GM19351 (cell line): ENCODE measurements around the gene IGFBP5.

Experiments used
- ATAC-seq: cut with Tn5 transposase; IDR thresholded peaks from one replicate; pipeline ENCODE4 v1.9.1; 2021; ENCODE audit warnings: mild to moderate bottlenecking, moderate library complexity; ENCODE audit not compliant: unreplicated experiment

IGFBP5 gene

GRCh38 chr2:216650626-216651257 lies 44.6 kb downstream of the IGFBP5 start:
- ATAC-seq, result no peak

- no peak for ATAC-seq
Measured at GRCh38 chr2:216649574-216649973, 45.8 kb downstream of the IGFBP5 start.

- ATAC-seq, result no peak
Measured at GRCh38 chr2:216648105-216648504, 47.2 kb downstream of the IGFBP5 start.

- no peak for ATAC-seq
Measured at GRCh38 chr2:216646116-216646515, 49.2 kb downstream of the IGFBP5 start.

GRCh38 chr2:216645636-216645950 lies 49.8 kb downstream of the IGFBP5 start:
- ATAC-seq, result no peak

GRCh38 chr2:216644842-216645635 lies 50.3 kb downstream of the IGFBP5 start:
- no peak for ATAC-seq

- no peak for ATAC-seq
Measured at GRCh38 chr2:216643986-216644659, 51.2 kb downstream of the IGFBP5 start.

- no peak for ATAC-seq
Measured at GRCh38 chr2:216637472-216637871, 57.9 kb downstream of the IGFBP5 start.

- ATAC-seq, result no peak
Measured at GRCh38 chr2:216636551-216637450, 58.5 kb downstream of the IGFBP5 start.

- no peak for ATAC-seq
Measured at GRCh38 chr2:216635701-216636550, 59.4 kb downstream of the IGFBP5 start.

GRCh38 chr2:216635171-216635570 lies 60.2 kb downstream of the IGFBP5 start:
- no peak for ATAC-seq

- no peak for ATAC-seq
Measured at GRCh38 chr2:216634370-216635148, 60.8 kb downstream of the IGFBP5 start.

GRCh38 chr2:216633616-216634369 lies 61.6 kb downstream of the IGFBP5 start:
- ATAC-seq, result no peak

GRCh38 chr2:216632952-216633615 lies 62.3 kb downstream of the IGFBP5 start, which contains the start of gene IGFBP2:
Gene IGFBP2 (plus strand): TSS chr2:216633420. CDS start chr2:216633524, 104 bp downstream.
- ATAC-seq, result no peak

GRCh38 chr2:216632346-216632951 lies 62.9 kb downstream of the IGFBP5 start:
- no peak for ATAC-seq

GRCh38 chr2:216629784-216630183 lies 65.6 kb downstream of the IGFBP5 start:
- no peak for ATAC-seq

- no peak for ATAC-seq
Measured at GRCh38 chr2:216626875-216627245, 68.5 kb downstream of the IGFBP5 start.
